T-helper 2 cell treated with Interferon-gamma antibody and Interleukin-4, amounts not matched to agents 5 μg/mL and 100 μg/mL, for 36 hours (primary cell): ENCODE measurements around the gene KCP.
A peak's percentile ranks its signal among the peaks of the same experiment; 100 is the strongest.

Experiments
- DNase-seq: peaks from one replicate; pipeline ENCODE4 v3.0.0; 2021; ENCODE audit warnings: low spot score
- H3K27ac Mint-ChIP-seq: one replicate; pipeline ENCODE4 v1.8.0; 2021; ENCODE audit warnings: mild to moderate bottlenecking, mixed read lengths
- H3K27me3 Mint-ChIP-seq: one replicate; pipeline ENCODE4 v1.8.0; 2021; ENCODE audit warnings: low read depth, mixed read lengths
- H3K36me3 Mint-ChIP-seq: one replicate; pipeline ENCODE4 v1.8.0; 2021; ENCODE audit warnings: low read depth, mixed read lengths
- H3K4me1 Mint-ChIP-seq: one replicate; pipeline ENCODE4 v1.8.0; 2021; ENCODE audit warnings: low read depth, mixed read lengths
- H3K4me3 Mint-ChIP-seq: one replicate; pipeline ENCODE4 v1.8.0; 2022; ENCODE audit warnings: mild to moderate bottlenecking, moderate library complexity, mixed read lengths
- H3K9me3 Mint-ChIP-seq: one replicate; pipeline ENCODE4 v1.8.0; 2021; ENCODE audit warnings: mixed read lengths

Gene KCP

GRCh38 chr7:128875523-128875948 lies 35.0 kb downstream of the KCP start:
- DNase-seq: no peak
- H3K9me3 Mint-ChIP-seq: no peaks in the 10 kb centered on the region
- H3K4me3 Mint-ChIP-seq: no peak overlapping the region
- H3K27ac Mint-ChIP-seq: no peak overlapping the region
- H3K36me3 Mint-ChIP-seq: no peaks in the 10 kb centered on the region
- H3K27me3 Mint-ChIP-seq: peaks cover 15% of the 10 kb centered on the region
- peaks cover 2% of the 10 kb centered on the region for H3K4me1 Mint-ChIP-seq

GRCh38 chr7:128874140-128875031 lies 36.1 kb downstream of the KCP start:
- Mint-ChIP-seq H3K9me3 (no peaks in the 10 kb centered on the region), H3K36me3 (no peaks in the 10 kb centered on the region), H3K4me3 (no peak overlapping the region), H3K27me3 (peaks cover 21% of the 10 kb centered on the region), H3K4me1 (peaks cover 4% of the 10 kb centered on the region), H3K27ac (no peak overlapping the region)
- DNase-seq: no peak

GRCh38 chr7:128873234-128873633 lies 37.3 kb downstream of the KCP start:
- H3K4me3 Mint-ChIP-seq: no peak overlapping the region
- no peak for DNase-seq
- no peaks in the 10 kb centered on the region for H3K9me3 Mint-ChIP-seq
- H3K36me3 Mint-ChIP-seq: no peaks in the 10 kb centered on the region
- H3K27me3 Mint-ChIP-seq: peaks cover 21% of the 10 kb centered on the region
- no peak overlapping the region for H3K27ac Mint-ChIP-seq
- peaks cover 2% of the 10 kb centered on the region for H3K4me1 Mint-ChIP-seq

GRCh38 chr7:128872394-128872824 lies 38.1 kb downstream of the KCP start:
- Mint-ChIP-seq H3K4me1 (peaks cover 2% of the 10 kb centered on the region), H3K36me3 (peaks cover 2% of the 10 kb centered on the region), H3K27ac (no peak overlapping the region), H3K27me3 (peaks cover 21% of the 10 kb centered on the region), H3K9me3 (no peaks in the 10 kb centered on the region), H3K4me3 (no peak overlapping the region)
- no peak for DNase-seq

- Mint-ChIP-seq H3K9me3 (no peaks in the 10 kb centered on the region), H3K27ac (no peak overlapping the region), H3K4me3 (peak overlapping the region; percentile 75), H3K4me1 (peaks cover 2% of the 10 kb centered on the region), H3K27me3 (peaks cover 21% of the 10 kb centered on the region), H3K36me3 (peaks cover 12% of the 10 kb centered on the region)
- no peak for DNase-seq
These were observed 39.5 kb downstream of the KCP start for GRCh38 chr7:128871050-128871449.

GRCh38 chr7:128869944-128870285 lies 40.6 kb downstream of the KCP start:
- Mint-ChIP-seq H3K27ac (no peak overlapping the region), H3K27me3 (peaks cover 21% of the 10 kb centered on the region)

GRCh38 chr7:128869138-128869943 lies 41.2 kb downstream of the KCP start:
- Mint-ChIP-seq H3K27ac (no peak overlapping the region), H3K4me1 (peaks cover 2% of the 10 kb centered on the region), H3K9me3 (no peaks in the 10 kb centered on the region), H3K36me3 (peaks cover 18% of the 10 kb centered on the region), H3K4me3 (peak overlapping the region; percentile 54), H3K27me3 (peaks cover 21% of the 10 kb centered on the region)
- peak; percentile 42 for DNase-seq

More at GRCh38 chr7:128869944-128870285, 40.6 kb downstream of the KCP start:
- H3K4me3 Mint-ChIP-seq: peak overlapping the region; percentile 75
- H3K4me1 Mint-ChIP-seq: peaks cover 2% of the 10 kb centered on the region
- H3K36me3 Mint-ChIP-seq: peaks cover 18% of the 10 kb centered on the region
- no peaks in the 10 kb centered on the region for H3K9me3 Mint-ChIP-seq
- DNase-seq: no peak

GRCh38 chr7:128868624-128869137 lies 41.8 kb downstream of the KCP start:
- DNase-seq: no peak
- Mint-ChIP-seq H3K36me3 (peaks cover 18% of the 10 kb centered on the region), H3K4me1 (peaks cover 3% of the 10 kb centered on the region), H3K27ac (no peak overlapping the region), H3K9me3 (no peaks in the 10 kb centered on the region), H3K4me3 (peak overlapping the region; percentile 54), H3K27me3 (peaks cover 21% of the 10 kb centered on the region)

GRCh38 chr7:128867842-128868623 lies 42.5 kb downstream of the KCP start:
- Mint-ChIP-seq H3K4me3 (peak overlapping the region; percentile 9), H3K4me1 (peaks cover 5% of the 10 kb centered on the region), H3K27me3 (peaks cover 21% of the 10 kb centered on the region), H3K9me3 (no peaks in the 10 kb centered on the region), H3K36me3 (peaks cover 18% of the 10 kb centered on the region), H3K27ac (no peak overlapping the region)
- no peak for DNase-seq

- H3K4me1 Mint-ChIP-seq: peaks cover 9% of the 10 kb centered on the region
- no peaks in the 10 kb centered on the region for H3K9me3 Mint-ChIP-seq
- peaks cover 18% of the 10 kb centered on the region for H3K36me3 Mint-ChIP-seq
- H3K27me3 Mint-ChIP-seq: peaks cover 21% of the 10 kb centered on the region
- H3K4me3 Mint-ChIP-seq: no peak overlapping the region
- DNase-seq: no peak
- no peak overlapping the region for H3K27ac Mint-ChIP-seq
These were observed 43.3 kb downstream of the KCP start for GRCh38 chr7:128867241-128867640.

- H3K27ac Mint-ChIP-seq: no peak overlapping the region
- peaks cover 13% of the 10 kb centered on the region for H3K27me3 Mint-ChIP-seq
- H3K4me1 Mint-ChIP-seq: peaks cover 11% of the 10 kb centered on the region
- H3K4me3 Mint-ChIP-seq: no peak overlapping the region
- no peaks in the 10 kb centered on the region for H3K9me3 Mint-ChIP-seq
- DNase-seq: no peak
- peaks cover 18% of the 10 kb centered on the region for H3K36me3 Mint-ChIP-seq
These were observed 44.3 kb downstream of the KCP start for GRCh38 chr7:128865996-128866877.

GRCh38 chr7:128865303-128865702 lies 45.2 kb downstream of the KCP start:
- Mint-ChIP-seq H3K27me3 (peaks cover 4% of the 10 kb centered on the region), H3K36me3 (peaks cover 18% of the 10 kb centered on the region), H3K4me1 (peaks cover 11% of the 10 kb centered on the region), H3K9me3 (no peaks in the 10 kb centered on the region), H3K4me3 (no peak overlapping the region), H3K27ac (no peak overlapping the region)
- no peak for DNase-seq
